Keratinocyte (primary cell): Measurements from ENCODE around the gene MYPN. TPM values are rescaled to one million over a fixed set of nuclear protein-coding genes. Genes with fewer than 3 reads are reported as not detected.

Source experiments
- DNase-seq: peaks from one replicate; pipeline ENCODE4 v3.0.0-alpha.2; 2011; ENCODE audit warnings: low read depth, missing footprints, low spot score
- FAIRE-seq: peaks from 2 replicates; lab custom pipeline; 2011; peaks lifted over from hg19 to GRCh38; lab: Jason Lieb, UNC
- H2AFZ ChIP-seq: 2 replicates; pipeline ENCODE4 v1.6.0; 2012; ENCODE audit warnings: low read length, control low read depth, inconsistent platforms; ENCODE audit not compliant: control insufficient read depth
- H3K27ac ChIP-seq: 2 replicates; pipeline ENCODE4 v1.5.1; 2011; ENCODE audit warnings: low read length; ENCODE audit not compliant: control insufficient read depth, insufficient read depth
- H3K27me3 ChIP-seq: 3 replicates; pipeline ENCODE4 v1.6.0; 2011; ENCODE audit warnings: low read length; ENCODE audit not compliant: control insufficient read depth, insufficient read depth; ENCODE audit errors: extremely low read depth
- H3K36me3 ChIP-seq, 2 experiments: 2 replicates in 1 of 2; 3 replicates in 1 of 2; pipeline ENCODE4 v1.5.1; 2011; ENCODE audit warnings: low read length in 2 of 2, mild to moderate bottlenecking in 1 of 2; ENCODE audit not compliant: control insufficient read depth in 2 of 2, insufficient read depth in 2 of 2; ENCODE audit errors: extremely low read depth in 1 of 2
- H3K4me1 ChIP-seq: 3 replicates; pipeline ENCODE4 v1.5.1; 2011; ENCODE audit warnings: low read length; ENCODE audit not compliant: control insufficient read depth, insufficient read depth; ENCODE audit errors: extremely low read depth
- H3K4me2 ChIP-seq: 3 replicates; pipeline ENCODE4 v1.6.0; 2011; ENCODE audit warnings: low read depth, low read length; ENCODE audit not compliant: control insufficient read depth, insufficient read depth; ENCODE audit errors: extremely low read depth
- H3K4me3 ChIP-seq, 3 experiments: fragments of 200-600 bp in 1 of 3; sonication (generic) in 1 of 3; 2 replicates in 2 of 3; 3 replicates in 1 of 3; pipeline ENCODE4 v1.5.1; 2011 to 2016; ENCODE audit warnings: low read length in 3 of 3, mild to moderate bottlenecking in 3 of 3, control low read depth in 2 of 3, inconsistent platforms in 1 of 3, low read depth in 1 of 3, mixed read lengths in 1 of 3, mixed run types in 1 of 3, moderate library complexity in 1 of 3; ENCODE audit not compliant: control insufficient read depth in 2 of 3, insufficient read depth in 2 of 3; ENCODE audit errors: extremely low read depth in 1 of 3
- H3K79me2 ChIP-seq: 2 replicates; pipeline ENCODE4 v1.6.0; 2012; ENCODE audit warnings: low read length; ENCODE audit not compliant: control insufficient read depth, insufficient read depth
- H3K9ac ChIP-seq: 3 replicates; pipeline ENCODE4 v1.6.0; 2011; ENCODE audit warnings: low read length; ENCODE audit not compliant: control insufficient read depth, insufficient read depth; ENCODE audit errors: extremely low read depth
- H3K9me1 ChIP-seq: 3 replicates; pipeline ENCODE4 v1.6.0; 2011; ENCODE audit warnings: low read length; ENCODE audit not compliant: control insufficient read depth, insufficient read depth; ENCODE audit errors: extremely low read depth
- H3K9me3 ChIP-seq: 2 replicates; pipeline ENCODE4 v1.5.1; 2012; ENCODE audit warnings: low read depth, low read length; ENCODE audit not compliant: control insufficient read depth
- H4K20me1 ChIP-seq: 3 replicates; pipeline ENCODE4 v1.6.0; 2011; ENCODE audit warnings: low read length; ENCODE audit not compliant: control insufficient read depth, insufficient read depth; ENCODE audit errors: extremely low read depth
- CTCF ChIP-seq, 3 experiments: IDR thresholded peaks in 1 of 3; conservative IDR thresholded peaks in 1 of 3; optimal IDR thresholded peaks in 1 of 3; 2 replicates in 2 of 3; 3 replicates in 1 of 3; pipeline versions ENCODE3 to v1.5.1; 2011; ENCODE audit warnings: low read length in 3 of 3, mild to moderate bottlenecking in 3 of 3, moderate library complexity in 2 of 3, control low read depth in 1 of 3, inconsistent platforms in 1 of 3; ENCODE audit not compliant: insufficient read depth in 2 of 3; ENCODE audit errors: extremely low read depth in 1 of 3
- EZH2 ChIP-seq: IDR thresholded peaks from one replicate; pipeline ENCODE4 v1.6.1; 2012; ENCODE audit warnings: inconsistent platforms, mild to moderate bottlenecking, low read length, moderate library complexity
- dilution Hi-C: fragments of 300-500 bp; cut with MboI; formaldehyde crosslinking; loops from one replicate; pipeline ENCODE4 v1.7.0; 2020; ENCODE audit warnings: low sequenced_read_pairs; ENCODE audit not compliant: extremely low pct_ligation_motif_present
- polyA plus RNA-seq, 5 experiments: library from polyadenylated mRNA; depleted of rRNA in 3 of 5; stranded (reverse) in 3 of 5; stranded (forward) in 1 of 5; unstranded in 1 of 5; fragments of >200 nt; gene quantifications; 1 replicate in 1 of 5; 2 replicates in 3 of 5; 3 replicates in 1 of 5; pipeline versions ENCODE4 v1.2.1 to v1.2.3, GENCODE V29; 2011 to 2012; ENCODE audit warnings: missing spikeins in 2 of 5, low read depth in 1 of 5, low replicate concordance in 1 of 5

The MYPN gene
- polyA plus RNA-seq, 1 donor (not counting 4 experiments of a cell fraction or from before 2014, with no cell fraction given) = 0.42 TPM

- Histone ChIP-seq H3K9me3 (no peaks in the 10 kb centered on the region), H3K27me3 (no peaks in the 10 kb centered on the region), H3K9me1 (no peaks in the 10 kb centered on the region), H3K27ac (no peak overlapping the region), H3K4me1 (no peaks in the 10 kb centered on the region), H3K4me2 (no peak overlapping the region), H2AFZ (no peak overlapping the region), H3K79me2 (no peaks in the 10 kb centered on the region), H3K36me3 (no peaks in the 10 kb centered on the region), H4K20me1 (no peaks in the 10 kb centered on the region), H3K4me3 (no peak overlapping the region), H3K9ac (no peak overlapping the region)
- no peak for TF ChIP-seq EZH2
- TF ChIP-seq CTCF (optimal IDR thresholded peaks at IDR 0.05 in 1 of 3, IDR thresholded peaks at IDR 0.05 in 1 of 3, conservative IDR thresholded peaks at IDR 0.05 in 1 of 3; ENCODE audit: extremely low read depth in 1 of 3, insufficient read depth in 2 of 3, low read length in 3 of 3) = no peak
- FAIRE-seq = no peak
- dilution Hi-C loops = no loop called here
- DNase-seq = no peak
Measured at GRCh38 chr10:68211669-68212068, 102.4 kb downstream of the MYPN start.

- no peaks in the 10 kb centered on the region for H3K4me1 ChIP-seq
- H3K79me2 ChIP-seq = no peaks in the 10 kb centered on the region
- no peaks in the 10 kb centered on the region for H3K9me1 ChIP-seq
- DNase-seq (no peak), FAIRE-seq (no peak)
- H3K36me3 ChIP-seq = no peaks in the 10 kb centered on the region
- no peak overlapping the region for H2AFZ ChIP-seq
- TF ChIP-seq EZH2 (no peak), CTCF (optimal IDR thresholded peaks at IDR 0.05 in 1 of 3, IDR thresholded peaks at IDR 0.05 in 1 of 3, conservative IDR thresholded peaks at IDR 0.05 in 1 of 3; ENCODE audit: extremely low read depth in 1 of 3, insufficient read depth in 2 of 3, low read length in 3 of 3) (peak in 2 of 3 experiments; percentile 49 to 51)
- H3K4me2 ChIP-seq = no peak overlapping the region
- no peaks in the 10 kb centered on the region for H4K20me1 ChIP-seq
- no peak overlapping the region for H3K9ac ChIP-seq
- H3K4me3 ChIP-seq = no peak overlapping the region
- H3K27me3 ChIP-seq = no peaks in the 10 kb centered on the region
- dilution Hi-C loops = no loop called here
- no peaks in the 10 kb centered on the region for H3K9me3 ChIP-seq
- H3K27ac ChIP-seq = no peak overlapping the region
Measured at GRCh38 chr10:68212721-68213352, 103.5 kb downstream of the MYPN start.
